ENCODE data around the gene ALG1L2.
"Not testable (repeated sequence)": the region's sequence is repeated elsewhere in the genome, so short reads cannot be mapped to it uniquely, and the experiment has no call there.

Gene ALG1L2

DNA sequence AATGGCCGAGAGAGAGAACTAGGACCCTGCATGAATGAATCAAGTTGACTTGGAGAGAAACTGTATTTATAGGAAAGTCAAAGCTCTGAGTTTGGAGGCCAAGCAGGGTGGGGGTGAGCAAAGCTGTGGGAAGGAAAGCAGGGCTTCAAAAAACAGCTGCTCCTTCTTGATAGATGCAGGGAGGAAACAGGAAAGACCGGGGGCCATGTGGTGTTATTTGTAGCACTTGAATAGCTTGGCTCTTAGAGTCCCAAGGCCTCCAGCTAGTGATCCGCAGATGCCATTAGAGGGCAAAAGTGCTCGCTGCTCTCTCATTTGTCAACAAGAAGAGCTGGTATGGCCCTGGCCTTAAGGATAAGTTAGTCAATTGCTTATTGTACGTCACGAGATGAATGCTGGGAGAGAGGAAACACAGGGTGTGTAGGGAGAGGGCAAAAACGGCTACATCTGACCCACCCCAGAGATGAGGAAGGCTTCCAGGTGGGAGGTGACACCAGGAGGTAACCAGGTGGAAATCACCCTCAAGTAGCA, at the start of gene ALG1L2:
TSS of gene ALG1L2 (plus strand) at position 481 of the 531 bp plus-strand sequence. CDS start 186 bp downstream, outside the sequence.
- DNase-seq, result no peak

GRCh38 chr3:130037126-130037815, 44.4 kb upstream of the ALG1L2 start:
- DNase-seq, result not testable (repeated sequence)

DNA sequence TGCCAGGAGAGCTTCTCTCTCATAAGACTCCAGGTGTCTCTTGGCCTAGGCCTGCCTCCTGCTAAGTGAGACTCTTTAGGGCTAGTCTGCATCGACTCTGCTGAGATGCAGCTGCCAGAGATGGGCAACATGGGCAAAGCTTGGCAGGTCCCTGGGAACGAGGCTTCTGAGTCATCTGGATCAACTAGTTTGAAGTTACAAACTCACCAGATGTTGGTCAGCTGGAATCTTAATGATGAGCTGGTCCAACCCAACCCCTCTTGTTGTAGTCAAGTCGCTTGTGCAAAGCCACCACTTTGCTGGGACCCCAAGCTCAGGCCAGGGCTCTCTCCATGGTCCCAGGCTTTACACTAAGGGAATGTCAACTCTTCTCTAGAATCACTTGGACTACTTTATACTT, 38.9 kb upstream of the ALG1L2 start:
- DNase-seq, result not testable (repeated sequence)

- DNase-seq, result not testable (repeated sequence)
Observed at GRCh38 chr3:130043658-130044057, 38.0 kb upstream of the ALG1L2 start.

DNA sequence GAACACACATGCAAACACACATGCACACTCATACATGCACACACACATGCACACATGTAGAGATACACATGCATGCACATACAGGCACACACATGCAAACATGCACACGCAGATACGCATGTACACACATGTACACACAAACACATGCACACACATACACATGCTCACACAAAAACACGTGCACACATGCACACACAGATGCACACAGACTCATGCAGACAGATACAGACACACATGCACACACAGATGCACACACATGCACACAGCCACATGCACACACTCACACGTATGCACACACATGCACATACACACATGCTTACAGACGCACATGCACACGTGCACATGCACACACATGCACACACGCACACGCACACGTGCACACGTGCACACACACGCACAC, 37.3 kb upstream of the ALG1L2 start:
- no peak for DNase-seq

- DNase-seq, result no peak
Observed at GRCh38 chr3:130048726-130049125, 32.9 kb upstream of the ALG1L2 start.

DNA sequence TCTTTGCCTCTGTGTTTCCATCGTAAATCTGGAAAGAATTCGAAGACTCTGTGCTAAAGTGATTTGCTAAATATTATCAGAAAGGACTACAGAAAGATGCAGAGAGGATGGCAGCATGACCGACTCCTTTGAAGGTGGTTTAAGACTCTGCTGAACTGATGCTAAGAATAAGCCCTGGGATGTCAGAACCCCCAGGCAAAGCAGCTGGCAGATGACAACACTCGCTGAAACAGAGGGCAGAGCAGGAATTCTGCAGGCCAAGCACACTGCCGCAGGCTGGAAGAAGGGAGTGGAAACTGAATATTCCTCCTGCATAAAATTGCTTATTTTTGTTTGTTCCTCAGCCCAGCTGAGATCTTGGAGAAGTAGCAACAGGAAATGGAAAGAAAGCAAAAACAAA, 29.3 kb upstream of the ALG1L2 start:
- DNase-seq, result not testable (repeated sequence)

- not testable (repeated sequence) for DNase-seq
Observed at GRCh38 chr3:130052965-130053364, 28.7 kb upstream of the ALG1L2 start.

DNA sequence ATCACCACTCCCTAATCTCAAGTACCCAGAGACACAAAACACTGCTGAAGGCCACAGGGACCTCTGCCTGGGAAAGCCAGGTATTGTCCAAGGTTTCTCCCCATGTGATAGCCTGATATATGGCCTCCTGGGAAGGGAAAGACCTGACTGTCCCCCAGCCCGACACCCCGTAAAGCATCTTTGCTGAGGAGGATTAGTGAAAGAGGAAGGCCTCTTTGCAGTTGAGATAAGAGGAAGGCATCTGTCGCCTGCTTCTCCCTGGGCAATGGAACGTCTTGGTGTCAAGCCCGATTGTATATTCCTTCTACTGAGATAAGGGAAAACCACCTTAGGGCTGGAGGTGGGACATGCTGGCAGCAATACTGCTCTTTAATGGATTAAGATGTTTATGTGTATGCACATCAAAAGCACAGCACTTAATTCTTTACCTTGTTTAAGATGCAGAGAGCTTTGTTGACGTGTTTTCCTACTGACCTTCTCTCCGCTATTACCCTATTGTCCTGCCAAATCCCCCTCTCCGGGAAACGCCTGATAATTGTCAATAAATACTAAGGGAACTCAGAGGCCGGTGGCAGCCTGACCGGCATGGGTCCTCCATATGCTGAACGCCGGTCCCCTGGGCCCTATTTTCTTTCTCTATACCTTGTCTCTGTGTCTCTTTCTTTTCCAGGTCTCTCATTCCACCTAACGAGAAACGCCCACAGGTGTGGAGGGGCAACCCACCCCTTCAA, 23.9 kb upstream of the ALG1L2 start:
- DNase-seq, result not testable (repeated sequence)

- DNase-seq, result not testable (repeated sequence)
Observed at GRCh38 chr3:130058267-130058657, 23.4 kb upstream of the ALG1L2 start.

- DNase-seq, result not testable (repeated sequence)
Observed at GRCh38 chr3:130058716-130059115, 22.9 kb upstream of the ALG1L2 start.

- DNase-seq, result not testable (repeated sequence)
Observed at GRCh38 chr3:130059162-130059561, 22.5 kb upstream of the ALG1L2 start.

GRCh38 chr3:130073582-130073981, 8.0 kb upstream of the ALG1L2 start:
- no peak for DNase-seq

GRCh38 chr3:130077636-130078035, 4.0 kb upstream of the ALG1L2 start:
- DNase-seq, result no peak

DNA sequence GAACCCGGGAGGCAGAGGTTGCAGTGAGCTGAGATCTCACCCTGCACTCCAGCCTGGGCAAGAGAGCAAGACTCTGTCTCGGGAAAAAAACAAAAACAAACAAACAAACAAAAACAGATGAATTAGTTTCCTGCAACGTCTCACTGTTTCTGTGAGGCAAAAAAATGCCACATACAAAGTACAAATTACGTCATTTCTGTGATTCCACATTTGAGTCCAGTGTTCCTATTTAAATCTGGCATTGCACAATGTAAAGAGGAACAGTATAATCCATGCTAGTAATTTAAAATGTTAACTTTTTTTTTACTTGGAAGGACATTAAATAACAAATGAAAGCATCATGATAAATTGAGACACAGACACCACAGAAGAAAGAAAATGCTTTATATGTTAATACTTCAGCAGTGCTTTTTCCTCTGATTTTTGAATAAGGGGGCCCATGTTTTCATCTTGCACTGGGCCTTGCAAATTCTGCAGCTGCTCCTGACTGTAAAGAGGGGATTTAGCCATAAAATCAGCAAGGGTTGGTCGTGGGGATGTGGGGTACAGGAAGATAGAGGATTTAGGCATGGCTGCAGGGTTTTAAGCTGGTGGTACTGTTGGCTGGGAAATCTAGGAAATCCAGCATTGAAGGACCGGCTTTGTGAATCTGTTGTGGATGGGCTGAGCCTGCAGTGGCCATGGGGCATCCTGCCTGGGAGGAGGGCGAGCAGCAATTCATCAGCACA, 1.9 kb downstream of the ALG1L2 start:
- DNase-seq, result not testable (repeated sequence)

DNA sequence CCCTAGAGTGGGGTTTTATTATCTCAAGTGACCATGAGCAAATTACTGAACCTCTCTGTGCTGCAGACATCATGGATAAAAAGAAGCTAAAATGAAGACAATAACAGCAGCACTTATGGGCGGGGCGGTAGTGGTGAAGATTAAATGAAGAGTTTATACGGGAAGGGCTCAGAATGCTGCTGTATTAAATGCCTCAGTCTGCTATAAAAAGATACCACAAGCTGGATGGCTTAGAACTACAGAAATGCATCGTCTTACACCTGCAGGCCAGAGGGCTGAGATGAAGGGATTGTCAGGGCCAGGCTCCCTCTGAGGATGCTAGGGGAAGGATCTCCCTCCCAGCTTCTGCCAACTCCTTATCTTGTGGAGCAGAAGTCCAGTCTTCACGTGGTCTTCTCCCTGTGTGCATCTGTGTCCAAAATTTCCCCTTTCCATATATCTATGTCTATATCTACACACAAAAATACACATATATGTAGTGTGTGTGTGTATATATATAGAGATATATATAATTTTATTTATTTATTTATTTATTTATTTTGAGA, 2.9 kb downstream of the ALG1L2 start:
- DNase-seq, result no peak

- no peak for DNase-seq
Observed at GRCh38 chr3:130085881-130086280, 4.2 kb downstream of the ALG1L2 start.

GRCh38 chr3:130086628-130087027, 5.0 kb downstream of the ALG1L2 start:
- not testable (repeated sequence) for DNase-seq

DNA sequence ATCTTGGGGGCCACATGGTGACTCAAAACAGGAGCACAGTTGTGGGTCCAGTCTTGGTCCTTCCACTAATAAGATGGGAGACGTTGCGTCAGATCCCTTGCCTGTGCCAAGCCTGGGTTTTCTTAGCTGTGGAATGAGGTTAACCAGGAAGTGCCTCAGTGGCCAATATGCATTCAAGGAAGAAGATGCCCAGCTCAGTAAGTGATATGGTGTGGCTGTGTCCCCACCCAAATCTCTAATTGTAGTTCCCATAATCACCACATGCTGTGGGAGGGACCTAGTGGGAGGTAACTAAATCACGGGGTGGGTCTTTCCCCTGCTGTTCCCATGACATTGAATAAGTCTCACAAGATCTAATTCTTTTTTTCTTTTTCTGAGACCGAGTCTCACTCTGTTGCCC, 6.4 kb downstream of the ALG1L2 start:
- DNase-seq, result no peak

GRCh38 chr3:130090681-130091080, 9.1 kb downstream of the ALG1L2 start:
- not testable (repeated sequence) for DNase-seq

- no peak for DNase-seq
Observed at GRCh38 chr3:130091958-130092357, 10.3 kb downstream of the ALG1L2 start.

DNA sequence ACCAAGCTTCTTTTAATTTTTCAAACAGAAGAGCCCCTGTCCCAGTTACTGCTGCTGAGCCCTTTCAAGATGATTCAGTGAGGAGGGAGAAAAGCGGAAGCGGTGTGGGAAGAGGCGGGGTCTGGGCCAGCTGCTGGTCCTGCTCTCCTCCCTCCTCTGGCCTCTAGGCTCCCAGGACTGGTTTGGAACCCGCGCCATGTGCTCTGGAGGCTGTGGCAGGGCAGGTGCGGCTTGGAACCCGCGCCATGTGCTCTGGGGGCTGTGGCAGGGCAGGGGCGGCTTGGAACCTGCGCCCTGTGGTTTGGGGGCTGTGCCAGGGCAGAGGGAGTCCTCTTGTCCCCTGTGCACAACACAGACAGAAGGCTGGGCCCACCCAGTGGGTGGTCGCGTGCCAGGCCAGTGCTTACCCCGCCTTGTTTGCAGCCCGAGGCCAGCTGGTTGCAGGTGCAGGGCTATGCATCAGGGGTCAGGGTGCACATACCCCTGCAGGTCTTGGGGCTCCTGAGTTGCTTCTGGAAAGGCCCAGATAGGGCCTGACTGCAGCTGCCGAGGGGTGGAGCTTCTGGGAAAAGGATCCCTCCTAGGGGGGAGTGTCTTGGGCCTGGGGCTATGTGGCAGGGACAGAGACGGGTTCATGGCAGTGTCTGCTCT, 12.2 kb downstream of the ALG1L2 start:
- DNase-seq, result no peak

Data from T1000 (cell line).